Measurements from ENCODE around the gene ZC3H12D. TPM values are rescaled to one million over a fixed set of nuclear protein-coding genes. Genes with fewer than 3 reads are reported as not detected.

The ZC3H12D gene
- total and polyA plus RNA-seq, 2 of the 13 experiments (the other 11 are each of a cell fraction or from before 2014, with no cell fraction given), result 1.2 to 2.7 TPM

- TF ChIP-seq PPARG (CRISPR knock-in tag; conservative IDR thresholded peaks at IDR 0.05), result no peak
- 0 out of 2 replicates have a peak, but pooled peaks have one; percentile 31 for TF ChIP-seq THRA (CRISPR knock-in tag; IDR thresholded peaks at IDR 0.05; ENCODE audit: borderline replicate concordance)
- no peak for TF ChIP-seq KDM5A (IDR thresholded peaks at IDR 0.05; ENCODE audit: borderline replicate concordance, low read length)
- no peak for TF ChIP-seq ZNF441 (CRISPR knock-in tag; IDR thresholded peaks at IDR 0.05; ENCODE audit: borderline replicate concordance)
- TF ChIP-seq PITX1 (CRISPR knock-in tag; IDR thresholded peaks at IDR 0.05), result peak; percentile 56
- 0 out of 2 replicates have a peak, but pooled peaks have one; percentile 46 for TF ChIP-seq HNF4G (IDR thresholded peaks at IDR 0.05; ENCODE audit: borderline replicate concordance, low read depth, low read length)
- TF ChIP-seq HNF4G (CRISPR knock-in tag; IDR thresholded peaks at IDR 0.05; ENCODE audit: borderline replicate concordance, low read depth), result no peak
- TF ChIP-seq ZNF143 (CRISPR knock-in tag; IDR thresholded peaks at IDR 0.05), result no peak
- peak; percentile 70; the same call in 1 of the 2 replicates for TF ChIP-seq ZNF362 (CRISPR knock-in tag; IDR thresholded peaks at IDR 0.05; ENCODE audit: borderline replicate concordance)
- TF ChIP-seq MAFG (CRISPR knock-in tag; IDR thresholded peaks at IDR 0.05), result no peak
- TF ChIP-seq HNRNPL (IDR thresholded peaks at IDR 0.05; ENCODE audit: low read depth, low read length), result 0 out of 2 replicates have a peak, but pooled peaks have one; percentile 66
- TF ChIP-seq ZKSCAN5 (CRISPR knock-in tag; IDR thresholded peaks at IDR 0.05), result no peak
- no peak for TF ChIP-seq IKZF5 (CRISPR knock-in tag; IDR thresholded peaks at IDR 0.05)
- peak; percentile 51; the same call in 1 of the 2 replicates for TF ChIP-seq TBX2 (CRISPR knock-in tag; IDR thresholded peaks at IDR 0.05; ENCODE audit: borderline replicate concordance)
- no peak for TF ChIP-seq PATZ1 (CRISPR knock-in tag; IDR thresholded peaks at IDR 0.05)
- peak; percentile 39 for TF ChIP-seq ZNF687 (CRISPR knock-in tag; IDR thresholded peaks at IDR 0.05)
These were observed 11.4 kb downstream of the ZC3H12D start (continued) for GRCh38 chr6:149473080-149474052.

Data from HepG2 (cell line).